ENCODE measurements around the gene GLRB.

DNA sequence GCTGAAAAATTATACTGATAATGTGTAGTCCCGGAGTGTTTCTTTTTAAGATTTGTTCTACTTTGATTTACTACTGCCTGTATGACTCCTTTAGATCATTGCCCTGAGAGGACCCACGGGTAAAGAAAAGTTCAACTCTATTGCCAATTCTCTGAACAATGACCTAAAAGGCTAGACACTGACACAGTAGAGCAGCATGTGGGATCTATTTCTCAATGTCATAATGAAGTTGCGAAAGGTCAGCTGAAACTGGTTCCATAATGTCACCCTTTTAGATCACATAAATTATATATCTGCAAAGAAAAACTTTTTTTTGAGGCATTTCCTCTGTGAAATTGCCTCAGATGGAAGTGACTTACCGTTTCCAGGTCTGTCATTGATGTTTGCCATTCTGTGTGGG is 67.4 kb downstream of the GLRB start:
- TF ChIP-seq, protein P1, sequence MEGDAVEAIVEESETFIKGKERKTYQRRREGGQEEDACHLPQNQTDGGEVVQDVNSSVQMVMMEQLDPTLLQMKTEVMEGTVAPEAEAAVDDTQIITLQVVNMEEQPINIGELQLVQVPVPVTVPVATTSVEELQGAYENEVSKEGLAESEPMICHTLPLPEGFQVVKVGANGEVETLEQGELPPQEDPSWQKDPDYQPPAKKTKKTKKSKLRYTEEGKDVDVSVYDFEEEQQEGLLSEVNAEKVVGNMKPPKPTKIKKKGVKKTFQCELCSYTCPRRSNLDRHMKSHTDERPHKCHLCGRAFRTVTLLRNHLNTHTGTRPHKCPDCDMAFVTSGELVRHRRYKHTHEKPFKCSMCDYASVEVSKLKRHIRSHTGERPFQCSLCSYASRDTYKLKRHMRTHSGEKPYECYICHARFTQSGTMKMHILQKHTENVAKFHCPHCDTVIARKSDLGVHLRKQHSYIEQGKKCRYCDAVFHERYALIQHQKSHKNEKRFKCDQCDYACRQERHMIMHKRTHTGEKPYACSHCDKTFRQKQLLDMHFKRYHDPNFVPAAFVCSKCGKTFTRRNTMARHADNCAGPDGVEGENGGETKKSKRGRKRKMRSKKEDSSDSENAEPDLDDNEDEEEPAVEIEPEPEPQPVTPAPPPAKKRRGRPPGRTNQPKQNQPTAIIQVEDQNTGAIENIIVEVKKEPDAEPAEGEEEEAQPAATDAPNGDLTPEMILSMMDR (IDR thresholded peaks at IDR 0.05): no peak
- TF ChIP-seq POLR2AphosphoS5 (IDR thresholded peaks at IDR 0.05; ENCODE audit: low read depth, low read length): no peak
